HFFc6 (cell line): ENCODE data around the gene RALY. TPM values are rescaled to one million over a fixed set of nuclear protein-coding genes. Genes with fewer than 3 reads are reported as not detected.

ENCODE experiments used
- DNase-seq: peaks from one replicate; pipeline ENCODE4 v3.0.0-alpha.2; 2018
- H3K27ac Mint-ChIP-seq: 2 replicates; pipeline ENCODE4 v1.8.0; 2020; ENCODE audit warnings: mild to moderate bottlenecking, mixed read lengths
- H3K27me3 Mint-ChIP-seq: 2 replicates; pipeline ENCODE4 v1.8.0; 2021; ENCODE audit warnings: mild to moderate bottlenecking, moderate library complexity, mixed read lengths; ENCODE audit not compliant: insufficient read depth
- H3K36me3 Mint-ChIP-seq: 2 replicates; pipeline ENCODE4 v1.8.0; 2021; ENCODE audit warnings: low read depth, mixed read lengths
- H3K4me1 Mint-ChIP-seq: 2 replicates; pipeline ENCODE4 v1.8.0; 2020; ENCODE audit warnings: low read depth, mixed read lengths
- H3K4me3 Mint-ChIP-seq: 2 replicates; pipeline ENCODE4 v1.8.0; 2020; ENCODE audit warnings: mild to moderate bottlenecking, moderate library complexity, mixed read lengths
- H3K9me3 Mint-ChIP-seq: 2 replicates; pipeline ENCODE4 v1.8.0; 2020; ENCODE audit warnings: mild to moderate bottlenecking, mixed read lengths
- total RNA-seq, 6 experiments: library from RNA; stranded (reverse); fragmentation: NEBNext Ultra II Directional; extraction: Animal tissue kit (Norgen Biotek cat#: 25700); gene quantifications; 2 replicates in 1 of 6; 3 replicates in 5 of 6; pipeline ENCODE4 v1.2.3, GENCODE V29; 2021
- TF ChIP-seq, protein P1 (sequence below): fragments of 200-600 bp; sonication (generic); IDR thresholded peaks from 2 replicates; pipeline ENCODE4 v1.5.0; 2021; ENCODE audit warnings: antibody characterized with exemption, mild to moderate bottlenecking

Gene RALY
- total RNA-seq, 6 experiments from 2014 or later = 108 to 124 (median 118) TPM

DNA sequence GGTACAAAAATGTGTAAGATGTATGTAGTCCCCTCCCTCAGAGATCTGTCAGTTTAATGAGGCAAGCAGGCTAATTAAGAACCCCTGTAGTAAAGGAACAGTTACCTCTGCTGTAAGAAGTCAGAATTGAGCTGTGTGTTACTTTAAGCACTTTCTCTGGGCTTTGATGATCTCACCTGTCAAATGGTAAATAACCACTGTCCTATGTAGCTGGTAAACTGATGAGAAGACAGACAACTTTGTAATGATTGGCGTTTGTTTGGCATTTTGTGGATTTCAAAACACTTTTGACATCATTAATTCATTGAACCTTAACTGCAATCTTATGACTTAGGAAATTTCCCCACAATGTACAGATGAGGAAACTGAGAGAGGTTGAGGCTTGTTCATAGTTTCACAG lies 55.7 kb downstream of the RALY start:
- no peaks in the 10 kb centered on the region; the same call in 1 of the 2 replicates for H3K27me3 Mint-ChIP-seq
- no peaks in the 10 kb centered on the region for H3K9me3 Mint-ChIP-seq
- no peak overlapping the region for H3K27ac Mint-ChIP-seq
- no peaks in the 10 kb centered on the region for H3K36me3 Mint-ChIP-seq
- TF ChIP-seq, protein P1, sequence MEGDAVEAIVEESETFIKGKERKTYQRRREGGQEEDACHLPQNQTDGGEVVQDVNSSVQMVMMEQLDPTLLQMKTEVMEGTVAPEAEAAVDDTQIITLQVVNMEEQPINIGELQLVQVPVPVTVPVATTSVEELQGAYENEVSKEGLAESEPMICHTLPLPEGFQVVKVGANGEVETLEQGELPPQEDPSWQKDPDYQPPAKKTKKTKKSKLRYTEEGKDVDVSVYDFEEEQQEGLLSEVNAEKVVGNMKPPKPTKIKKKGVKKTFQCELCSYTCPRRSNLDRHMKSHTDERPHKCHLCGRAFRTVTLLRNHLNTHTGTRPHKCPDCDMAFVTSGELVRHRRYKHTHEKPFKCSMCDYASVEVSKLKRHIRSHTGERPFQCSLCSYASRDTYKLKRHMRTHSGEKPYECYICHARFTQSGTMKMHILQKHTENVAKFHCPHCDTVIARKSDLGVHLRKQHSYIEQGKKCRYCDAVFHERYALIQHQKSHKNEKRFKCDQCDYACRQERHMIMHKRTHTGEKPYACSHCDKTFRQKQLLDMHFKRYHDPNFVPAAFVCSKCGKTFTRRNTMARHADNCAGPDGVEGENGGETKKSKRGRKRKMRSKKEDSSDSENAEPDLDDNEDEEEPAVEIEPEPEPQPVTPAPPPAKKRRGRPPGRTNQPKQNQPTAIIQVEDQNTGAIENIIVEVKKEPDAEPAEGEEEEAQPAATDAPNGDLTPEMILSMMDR = no peak
- H3K4me3 Mint-ChIP-seq = no peak overlapping the region
- DNase-seq = no peak
- peaks cover 6% of the 10 kb centered on the region; the same call in 1 of the 2 replicates for H3K4me1 Mint-ChIP-seq

DNA sequence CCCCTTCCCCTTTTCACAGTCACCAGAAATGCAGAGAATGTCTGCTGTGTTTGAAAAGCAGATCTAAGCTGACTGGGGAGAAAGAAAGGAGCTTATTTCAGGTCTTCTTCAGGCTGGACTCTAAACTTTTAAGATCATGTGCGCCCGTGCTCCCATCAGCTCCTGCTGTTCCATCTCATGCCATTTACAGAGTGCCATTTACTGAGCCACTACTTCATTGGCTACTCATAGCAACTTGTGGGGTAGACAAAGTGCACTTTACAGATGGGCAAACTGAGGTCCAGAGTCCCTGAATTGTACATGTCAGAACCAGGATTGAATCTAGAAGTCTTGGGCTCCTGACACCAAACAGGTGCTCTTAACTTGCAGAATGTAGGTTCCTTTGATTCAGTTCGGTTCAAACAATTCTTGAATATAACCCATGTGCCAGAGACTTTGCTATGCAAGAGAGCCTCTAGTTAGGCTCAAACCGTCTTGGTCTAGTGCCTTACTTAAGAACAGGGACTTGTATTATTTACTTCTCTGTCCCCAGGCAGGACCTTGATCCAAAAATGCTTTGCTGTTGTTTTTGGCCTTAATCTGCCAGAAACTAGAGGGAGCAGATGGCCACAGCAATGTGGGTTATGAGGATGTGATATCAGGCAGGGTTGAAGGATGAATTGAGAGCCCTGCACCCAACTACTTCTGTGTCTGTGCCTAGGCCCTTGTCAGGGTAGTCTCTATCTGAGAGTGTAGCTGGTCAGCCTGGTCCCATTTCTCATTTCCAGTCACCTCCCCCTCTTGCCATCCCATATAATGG lies 56.4 kb downstream of the RALY start:
- H3K36me3 Mint-ChIP-seq = no peaks in the 10 kb centered on the region
- H3K27ac Mint-ChIP-seq = no peak overlapping the region
- no peak overlapping the region for H3K4me3 Mint-ChIP-seq
- H3K4me1 Mint-ChIP-seq = peaks cover 8% of the 10 kb centered on the region
- H3K9me3 Mint-ChIP-seq = no peaks in the 10 kb centered on the region
- no peak for DNase-seq
- TF ChIP-seq, protein P1 = no peak
- H3K27me3 Mint-ChIP-seq = no peaks in the 10 kb centered on the region

DNA sequence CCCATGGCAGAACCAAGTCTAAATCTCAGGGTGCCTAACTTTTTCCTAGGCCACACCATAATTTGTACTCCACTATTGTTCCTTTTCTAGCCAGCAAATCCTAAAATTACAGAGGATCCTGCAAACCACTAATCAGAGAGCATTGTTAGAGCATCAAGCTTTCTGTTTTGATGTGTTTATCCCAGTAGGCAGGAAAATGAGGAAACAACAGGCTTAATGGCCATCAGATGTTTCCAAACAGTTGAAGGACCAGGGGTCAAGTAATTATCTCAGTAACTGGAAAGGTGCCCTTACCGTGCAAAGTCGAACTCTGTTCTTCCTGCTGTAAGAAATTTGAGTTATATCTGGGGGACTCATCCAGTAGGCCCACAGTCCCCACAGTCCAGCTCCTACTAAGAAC lies 58.7 kb downstream of the RALY start:
- H3K36me3 Mint-ChIP-seq = no peaks in the 10 kb centered on the region
- no peak overlapping the region for H3K4me3 Mint-ChIP-seq

DNA sequence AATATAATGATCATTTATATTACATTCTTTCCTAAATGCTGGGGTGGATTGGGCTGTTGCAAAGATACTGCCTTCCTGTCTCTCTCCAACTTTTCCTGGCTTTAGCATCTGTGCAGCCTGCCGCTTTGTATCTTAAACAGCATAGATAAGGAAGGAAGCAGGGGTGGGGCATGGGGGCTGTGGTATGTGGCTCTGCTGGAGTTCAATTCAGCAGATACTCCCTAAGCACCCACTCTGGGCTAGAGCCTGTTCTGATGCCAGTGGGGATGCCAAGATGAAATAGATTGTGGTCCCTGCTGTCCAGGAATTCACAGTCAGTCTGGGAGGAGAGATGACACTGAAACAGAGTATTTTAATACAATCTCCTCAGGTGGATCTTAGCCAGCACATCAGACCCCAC lies 61.6 kb downstream of the RALY start:
- Mint-ChIP-seq H3K27me3 (no peaks in the 10 kb centered on the region), H3K4me1 (peaks cover 12% of the 10 kb centered on the region), H3K9me3 (no peaks in the 10 kb centered on the region), H3K4me3 (no peak overlapping the region), H3K27ac (no peak overlapping the region), H3K36me3 (no peaks in the 10 kb centered on the region)
- TF ChIP-seq, protein P1 = no peak
- no peak for DNase-seq

More for the DNA sequence above, 58.7 kb downstream of the RALY start:
- DNase-seq = no peak
- TF ChIP-seq, protein P1 = no peak
- Mint-ChIP-seq H3K27me3 (no peaks in the 10 kb centered on the region), H3K9me3 (no peaks in the 10 kb centered on the region), H3K27ac (no peak overlapping the region), H3K4me1 (peaks cover 12% of the 10 kb centered on the region)

DNA sequence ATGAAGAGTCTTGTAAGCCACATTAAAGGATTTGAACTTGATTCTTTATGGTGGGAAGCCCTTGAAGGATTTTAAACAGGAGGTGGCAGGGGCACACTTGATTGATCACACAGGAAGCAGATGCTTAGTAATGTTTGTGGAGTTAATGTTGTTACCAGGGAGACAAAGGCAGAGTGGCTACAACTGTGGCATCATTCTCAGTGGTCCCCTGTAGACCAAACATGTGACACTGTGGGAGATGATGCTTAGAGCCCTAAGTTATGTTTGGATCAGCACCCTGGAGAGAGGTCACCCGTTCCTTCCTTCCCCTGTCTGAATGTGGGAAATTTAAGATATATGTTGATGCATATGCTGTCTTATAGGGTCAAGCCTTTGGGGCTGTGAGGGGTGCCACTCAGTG lies 65.1 kb downstream of the RALY start:
- DNase-seq = no peak
- TF ChIP-seq, protein P1 = no peak
- no peaks in the 10 kb centered on the region for H3K36me3 Mint-ChIP-seq
- no peaks in the 10 kb centered on the region for H3K9me3 Mint-ChIP-seq
- peaks cover 41% of the 10 kb centered on the region for H3K4me1 Mint-ChIP-seq
- no peak overlapping the region for H3K4me3 Mint-ChIP-seq
- no peak overlapping the region for H3K27ac Mint-ChIP-seq
- no peaks in the 10 kb centered on the region for H3K27me3 Mint-ChIP-seq
